Esophagus muscularis mucosa (tissue), 4 donors: ENCODE measurements around the gene EGLN2.

ENCODE experiments used
- CTCF ChIP-seq, 3 experiments: fragments of 200-600 bp in 2 of 3; fragments of 450-650 bp in 1 of 3; sonication (generic) in 2 of 3; IDR thresholded peaks; one replicate each; pipeline ENCODE4 v1.5.1; 2017 to 2019; ENCODE audit warnings: antibody characterized with exemption in 3 of 3, mild to moderate bottlenecking in 2 of 3, moderate library complexity in 1 of 3
- EP300 ChIP-seq: sonication (generic); formaldehyde crosslinking; IDR thresholded peaks from one replicate; pipeline ENCODE4 v1.6.1; 2017; ENCODE audit warnings: antibody characterized with exemption
- POLR2A ChIP-seq: fragments of 450-650 bp; IDR thresholded peaks from one replicate; pipeline ENCODE4 v1.6.1; 2017; ENCODE audit warnings: antibody characterized with exemption, moderate library complexity, mild to moderate bottlenecking, low read depth
- POLR2AphosphoS5 ChIP-seq, 2 donors: sonication (generic); formaldehyde crosslinking; IDR thresholded peaks; one replicate each; pipeline ENCODE4 v1.6.1; 2017; ENCODE audit warnings: antibody characterized with exemption in 2 of 2

DNA sequence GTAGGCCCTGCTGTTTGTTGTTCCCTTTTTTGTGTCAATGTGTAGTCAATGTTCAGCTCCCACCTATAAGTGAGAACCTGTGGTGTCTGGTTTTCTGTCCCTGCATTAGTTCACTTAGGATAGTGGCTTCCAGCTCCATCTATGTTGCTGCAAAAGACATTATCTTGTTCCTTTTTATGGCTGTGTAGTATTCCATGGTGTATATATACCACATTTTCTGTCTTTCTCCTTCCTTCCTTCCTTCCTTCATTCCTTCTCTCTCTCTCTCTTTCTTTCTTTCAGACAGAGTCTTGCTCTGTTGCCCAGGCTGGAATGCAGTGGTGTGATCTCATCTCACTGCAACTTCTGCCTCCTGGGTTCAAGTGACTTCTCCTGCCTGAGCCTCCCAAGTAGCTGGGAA, 30.2 kb downstream of the EGLN2 start:
- no peak for TF ChIP-seq CTCF (IDR thresholded peaks at IDR 0.05)
- TF ChIP-seq POLR2AphosphoS5 (IDR thresholded peaks at IDR 0.05) = no peak
- TF ChIP-seq EP300 = no peak
- TF ChIP-seq POLR2A = no peak
